BE2C (cell line): ENCODE results near the gene SEC61A1.
A peak's percentile ranks its signal among the peaks of the same experiment; 100 is the strongest.

Source experiments
- DNase-seq: peaks from one replicate; pipeline ENCODE4 v3.0.0-alpha.2; 2020
- H3K27me3 ChIP-seq: fragments of 250-450 bp; sonication (Bioruptor Pico); 2 replicates; pipeline ENCODE4 v1.5.1; 2020; ENCODE audit warnings: mild to moderate bottlenecking
- H3K36me3 ChIP-seq: fragments of 250-450 bp; sonication (Bioruptor Pico); 2 replicates; pipeline ENCODE4 v1.5.1; 2020; ENCODE audit warnings: mild to moderate bottlenecking
- H3K4me1 ChIP-seq: fragments of 250-450 bp; sonication (Bioruptor Pico); 2 replicates; pipeline ENCODE4 v1.5.1; 2020
- H3K4me3 ChIP-seq: 2 replicates; pipeline ENCODE4 v1.5.1; 2011; ENCODE audit warnings: low read depth, low read length
- H3K9me3 ChIP-seq: fragments of 250-450 bp; sonication (Bioruptor Pico); 2 replicates; pipeline ENCODE4 v1.5.1; 2020
- TF ChIP-seq, protein P1 (sequence below): IDR thresholded peaks from 2 replicates; pipeline ENCODE4 v1.5.1; 2012; ENCODE audit warnings: mild to moderate bottlenecking, low read depth, low read length

The SEC61A1 gene

DNA sequence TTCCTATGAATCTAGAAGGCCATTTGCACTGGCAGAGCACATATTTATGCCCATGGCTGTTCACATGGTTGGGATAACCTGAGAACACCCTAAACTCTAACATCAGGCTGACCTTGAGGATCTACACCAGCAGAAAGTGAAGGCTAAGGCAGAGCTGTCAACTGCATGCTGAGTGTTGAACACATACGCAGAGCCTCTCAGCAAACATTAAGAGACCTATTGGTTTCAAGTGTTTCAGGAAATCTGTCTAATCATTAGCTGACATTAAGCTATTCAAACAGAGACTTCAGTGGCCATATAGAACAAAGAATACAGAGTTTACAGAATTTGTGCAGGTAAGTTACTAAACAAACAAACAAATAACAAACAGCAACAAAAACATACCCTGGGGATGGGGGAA lies 16.1 kb upstream of the SEC61A1 start:
- Histone ChIP-seq H3K9me3 (no peaks in the 10 kb centered on the region), H3K36me3 (no peaks in the 10 kb centered on the region), H3K4me1 (no peaks in the 10 kb centered on the region), H3K27me3 (peaks cover 13% of the 10 kb centered on the region; the same call in 1 of the 2 replicates), H3K4me3 (no peak overlapping the region)
- DNase-seq: no peak
- TF ChIP-seq, protein P1, sequence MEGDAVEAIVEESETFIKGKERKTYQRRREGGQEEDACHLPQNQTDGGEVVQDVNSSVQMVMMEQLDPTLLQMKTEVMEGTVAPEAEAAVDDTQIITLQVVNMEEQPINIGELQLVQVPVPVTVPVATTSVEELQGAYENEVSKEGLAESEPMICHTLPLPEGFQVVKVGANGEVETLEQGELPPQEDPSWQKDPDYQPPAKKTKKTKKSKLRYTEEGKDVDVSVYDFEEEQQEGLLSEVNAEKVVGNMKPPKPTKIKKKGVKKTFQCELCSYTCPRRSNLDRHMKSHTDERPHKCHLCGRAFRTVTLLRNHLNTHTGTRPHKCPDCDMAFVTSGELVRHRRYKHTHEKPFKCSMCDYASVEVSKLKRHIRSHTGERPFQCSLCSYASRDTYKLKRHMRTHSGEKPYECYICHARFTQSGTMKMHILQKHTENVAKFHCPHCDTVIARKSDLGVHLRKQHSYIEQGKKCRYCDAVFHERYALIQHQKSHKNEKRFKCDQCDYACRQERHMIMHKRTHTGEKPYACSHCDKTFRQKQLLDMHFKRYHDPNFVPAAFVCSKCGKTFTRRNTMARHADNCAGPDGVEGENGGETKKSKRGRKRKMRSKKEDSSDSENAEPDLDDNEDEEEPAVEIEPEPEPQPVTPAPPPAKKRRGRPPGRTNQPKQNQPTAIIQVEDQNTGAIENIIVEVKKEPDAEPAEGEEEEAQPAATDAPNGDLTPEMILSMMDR: no peak

DNA sequence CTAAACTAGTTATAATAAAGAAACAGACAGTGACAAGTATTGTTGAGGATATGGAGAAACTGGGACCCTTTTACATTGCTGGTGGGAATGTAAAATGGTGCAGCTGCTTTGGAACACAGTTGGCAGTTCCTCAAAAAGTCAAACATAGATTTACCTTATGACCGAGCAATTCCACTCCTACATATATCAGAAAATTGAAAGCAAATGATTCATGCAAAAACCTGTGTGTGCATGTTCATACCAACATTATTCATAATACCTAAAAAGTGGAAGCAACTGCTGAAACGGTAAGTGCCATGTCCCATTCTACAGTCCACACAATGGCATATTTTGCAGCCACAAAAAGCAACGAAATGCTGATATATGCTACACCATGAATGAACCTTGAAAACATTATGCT lies 12.2 kb upstream of the SEC61A1 start:
- TF ChIP-seq, protein P1: no peak
- no peak for DNase-seq
- no peaks in the 10 kb centered on the region for H3K36me3 ChIP-seq
- no peak overlapping the region for H3K4me3 ChIP-seq
- peaks cover 19% of the 10 kb centered on the region for H3K27me3 ChIP-seq
- no peaks in the 10 kb centered on the region for H3K9me3 ChIP-seq
- H3K4me1 ChIP-seq: no peaks in the 10 kb centered on the region

DNA sequence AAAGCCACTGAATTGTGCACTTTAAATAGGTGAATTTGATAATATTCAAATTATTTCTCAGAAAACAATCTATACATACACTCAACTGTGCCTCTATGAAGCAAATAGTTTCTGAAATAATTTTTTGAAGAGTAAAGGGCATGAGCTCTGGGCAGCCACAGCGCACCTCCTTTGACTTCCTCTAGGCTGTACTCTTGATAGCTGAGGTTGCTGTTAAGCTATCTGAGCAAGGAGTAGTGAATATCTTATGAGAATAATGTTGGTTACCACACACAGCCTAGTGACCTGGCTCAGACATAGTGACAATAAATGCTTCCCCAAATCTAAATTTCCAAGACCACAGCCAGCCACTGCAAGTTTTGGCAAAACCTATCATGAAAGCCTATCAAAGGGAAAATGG lies 11.6 kb upstream of the SEC61A1 start:
- DNase-seq: no peak
- TF ChIP-seq, protein P1: no peak
- Histone ChIP-seq H3K4me1 (no peaks in the 10 kb centered on the region), H3K4me3 (no peak overlapping the region), H3K27me3 (peaks cover 19% of the 10 kb centered on the region), H3K9me3 (no peaks in the 10 kb centered on the region), H3K36me3 (no peaks in the 10 kb centered on the region)

DNA sequence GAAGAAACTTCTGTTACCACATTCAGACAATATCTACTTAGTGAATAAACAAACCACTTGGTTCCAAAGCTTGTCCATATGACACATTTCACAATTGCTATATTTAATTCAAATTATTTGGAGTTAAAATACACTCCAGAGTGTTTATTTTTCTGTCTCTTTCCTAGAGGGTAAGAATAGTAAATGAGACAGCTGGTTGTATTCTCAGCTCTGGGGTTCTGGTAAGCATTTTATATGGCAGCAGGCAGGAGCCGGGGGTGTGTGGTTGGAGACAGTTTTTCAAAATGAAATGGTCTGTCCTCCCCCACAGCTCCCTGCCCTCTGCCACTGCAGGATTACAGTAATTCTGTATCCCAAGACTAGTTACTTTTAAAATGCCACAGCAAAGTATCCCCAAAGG lies 10.9 kb upstream of the SEC61A1 start:
- DNase-seq: no peak
- TF ChIP-seq, protein P1: no peak

DNA sequence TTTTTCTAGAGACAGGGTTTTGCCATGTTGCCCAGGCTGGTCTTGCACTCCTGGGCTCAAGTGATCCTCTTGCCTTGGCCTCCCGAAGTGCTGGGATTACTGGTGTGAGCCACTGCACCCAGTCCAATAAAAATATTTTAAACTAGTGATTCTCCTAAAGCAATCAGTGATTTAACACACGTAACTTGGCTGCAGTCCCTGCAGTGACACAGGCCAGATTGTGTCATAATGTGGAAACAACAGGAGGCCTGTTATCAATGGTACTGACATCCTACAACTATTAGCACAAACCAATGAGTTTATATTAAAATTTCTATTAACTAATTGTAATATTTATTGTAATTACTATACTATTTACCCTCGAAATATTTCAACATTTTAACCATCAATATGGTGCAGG lies 1.6 kb upstream of the SEC61A1 start:
- Histone ChIP-seq H3K27me3 (peaks cover 8% of the 10 kb centered on the region; the same call in 1 of the 2 replicates), H3K4me3 (no peak overlapping the region), H3K9me3 (no peaks in the 10 kb centered on the region), H3K4me1 (no peaks in the 10 kb centered on the region; the same call in none of the 2 replicates), H3K36me3 (peaks cover 27% of the 10 kb centered on the region)
- TF ChIP-seq, protein P1: no peak
- DNase-seq: no peak

More for the DNA sequence above, 10.9 kb upstream of the SEC61A1 start:
- H3K36me3 ChIP-seq: no peaks in the 10 kb centered on the region
- no peak overlapping the region for H3K4me3 ChIP-seq
- no peaks in the 10 kb centered on the region for H3K4me1 ChIP-seq
- H3K9me3 ChIP-seq: no peaks in the 10 kb centered on the region
- peaks cover 22% of the 10 kb centered on the region for H3K27me3 ChIP-seq

DNA sequence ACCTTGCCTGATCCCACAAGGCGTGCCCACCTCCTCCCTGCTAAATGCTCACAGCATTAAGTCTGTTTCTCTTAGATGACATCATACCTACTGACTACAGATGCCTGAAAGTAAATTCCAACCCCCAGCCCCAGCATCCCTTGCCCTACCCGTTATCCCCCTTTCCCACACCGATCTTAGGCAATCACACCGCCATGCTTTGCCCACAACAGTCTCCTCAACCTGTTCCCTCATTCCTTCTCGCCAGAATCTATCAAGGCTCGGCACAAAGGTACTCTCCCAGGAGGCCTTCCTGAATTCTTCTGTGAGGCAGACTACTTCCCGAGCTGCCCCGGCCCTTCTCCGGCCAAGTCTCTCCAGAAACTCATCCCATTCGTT lies 789 bp upstream of the SEC61A1 start:
- Histone ChIP-seq H3K9me3 (no peaks in the 10 kb centered on the region), H3K4me1 (peaks cover 5% of the 10 kb centered on the region), H3K4me3 (peak overlapping the region; percentile 76), H3K27me3 (peaks cover 4% of the 10 kb centered on the region; the same call in 1 of the 2 replicates), H3K36me3 (peaks cover 34% of the 10 kb centered on the region)
- no peak for DNase-seq
- TF ChIP-seq, protein P1: no peak
